GM12873 (cell line): Measurements from ENCODE around the gene LZTFL1.

Experiments
- CTCF ChIP-seq: IDR thresholded peaks from 2 replicates; pipeline ENCODE4 v1.5.1; 2012; ENCODE audit warnings: low read depth, mild to moderate bottlenecking, moderate library complexity, low read length, control low read depth; ENCODE audit not compliant: insufficient read depth; ENCODE audit errors: missing control alignments

LZTFL1 gene

GRCh38 chr3:45781841-45782240 lies 60.1 kb downstream of the LZTFL1 start:
- no peak for TF ChIP-seq CTCF

- no peak for TF ChIP-seq CTCF
Observed at GRCh38 chr3:45781271-45781670, 60.6 kb downstream of the LZTFL1 start.

- no peak for TF ChIP-seq CTCF
Observed at GRCh38 chr3:45779746-45780735, 61.9 kb downstream of the LZTFL1 start.

GRCh38 chr3:45778761-45779201 lies 63.1 kb downstream of the LZTFL1 start:
- TF ChIP-seq CTCF, result no peak

- no peak for TF ChIP-seq CTCF
Observed at GRCh38 chr3:45777746-45778386, 64.1 kb downstream of the LZTFL1 start.

- no peak for TF ChIP-seq CTCF
Observed at GRCh38 chr3:45777111-45777745, 64.7 kb downstream of the LZTFL1 start.

GRCh38 chr3:45776611-45777010 lies 65.3 kb downstream of the LZTFL1 start:
- TF ChIP-seq CTCF, result no peak
